GM23338 (cell line): ENCODE data around the gene ZFYVE27. TPM values are rescaled to one million over a fixed set of nuclear protein-coding genes. Genes with fewer than 3 reads are reported as not detected.

Experiments used
- ATAC-seq: fragments of 200-7000 bp; cut with Tn5 transposase; 3 replicates; pipeline ENCODE4 v1.9.1; 2020
- DNase-seq: peaks from one replicate; pipeline ENCODE4 v3.0.0-alpha.2; 2015; ENCODE audit warnings: low spot score
- H2AFZ ChIP-seq: fragments of 200-600 bp; sonication (generic); 2 replicates; pipeline ENCODE4 v1.8.0; 2016; ENCODE audit warnings: antibody characterized with exemption, mild to moderate bottlenecking, moderate library complexity
- H3F3A ChIP-seq: fragments of 200-600 bp; sonication (generic); replicated peaks from 2 replicates; pipeline ENCODE4 v1.8.0; 2017; ENCODE audit warnings: antibody characterized with exemption, mixed run types, low read depth
- H3K27ac ChIP-seq: fragments of 200-600 bp; sonication (generic); 2 replicates; pipeline ENCODE4 v1.6.1; 2016; ENCODE audit warnings: low read depth
- H3K27me3 ChIP-seq: fragments of 200-600 bp; sonication (generic); 2 replicates; pipeline ENCODE4 v1.8.0; 2016; ENCODE audit warnings: mild to moderate bottlenecking, mixed run types, moderate library complexity; ENCODE audit not compliant: insufficient read depth
- H3K36me3 ChIP-seq: fragments of 200-600 bp; sonication (generic); 2 replicates; pipeline ENCODE4 v1.8.0; 2016; ENCODE audit warnings: mild to moderate bottlenecking; ENCODE audit not compliant: insufficient read depth
- H3K4me1 ChIP-seq: fragments of 200-600 bp; sonication (generic); 2 replicates; pipeline ENCODE4 v1.8.0; 2016; ENCODE audit warnings: mild to moderate bottlenecking, moderate library complexity; ENCODE audit not compliant: insufficient read depth
- H3K4me2 ChIP-seq: fragments of 200-600 bp; sonication (generic); 2 replicates; pipeline ENCODE4 v1.7.1; 2017; ENCODE audit warnings: mixed run types
- H3K4me3 ChIP-seq: fragments of 200-600 bp; sonication (generic); 2 replicates; pipeline ENCODE4 v1.6.1; 2016; ENCODE audit warnings: mixed run types
- H3K79me2 ChIP-seq: fragments of 200-600 bp; sonication (generic); replicated peaks from 2 replicates; pipeline ENCODE4 v1.8.0; 2017; ENCODE audit warnings: mild to moderate bottlenecking; ENCODE audit not compliant: insufficient read depth
- H3K9me2 ChIP-seq: fragments of 200-600 bp; sonication (generic); 2 replicates; pipeline ENCODE4 v1.8.0; 2017; ENCODE audit not compliant: insufficient read depth
- H4K20me1 ChIP-seq: fragments of 200-600 bp; sonication (generic); replicated peaks from 2 replicates; pipeline ENCODE4 v1.8.0; 2017; ENCODE audit warnings: mild to moderate bottlenecking; ENCODE audit not compliant: insufficient read depth
- H3K27ac Mint-ChIP-seq: 2 replicates; pipeline ENCODE4 v1.8.0; 2020; ENCODE audit warnings: inconsistent platforms, mild to moderate bottlenecking, moderate library complexity, mixed read lengths
- H3K27me3 Mint-ChIP-seq: 3 replicates; pipeline ENCODE4 v1.8.0; 2022; ENCODE audit warnings: low read depth, mild to moderate bottlenecking, moderate library complexity, mixed read lengths, inconsistent platforms; ENCODE audit not compliant: insufficient read depth, poor library complexity
- H3K36me3 Mint-ChIP-seq: 3 replicates; pipeline ENCODE4 v1.8.0; 2021; ENCODE audit warnings: low read depth, mild to moderate bottlenecking, inconsistent platforms, moderate library complexity, mixed read lengths
- H3K4me1 Mint-ChIP-seq: 3 replicates; pipeline ENCODE4 v1.8.0; 2020; ENCODE audit warnings: mild to moderate bottlenecking, inconsistent platforms, mixed read lengths
- H3K4me3 Mint-ChIP-seq: 3 replicates; pipeline ENCODE4 v1.8.0; 2021; ENCODE audit warnings: moderate library complexity, mild to moderate bottlenecking, inconsistent platforms, mixed read lengths
- H3K9me3 Mint-ChIP-seq: 3 replicates; pipeline ENCODE4 v1.8.0; 2020; ENCODE audit warnings: moderate library complexity, mild to moderate bottlenecking, inconsistent platforms, mixed read lengths
- CREB1 ChIP-seq: fragments of 250-450 bp; sonication (Bioruptor Pico); IDR thresholded peaks from 2 replicates; pipeline ENCODE4 v1.5.0; 2020; ENCODE audit warnings: low read depth, mild to moderate bottlenecking, moderate library complexity
- EZH2 ChIP-seq: fragments of 200-600 bp; sonication (generic); IDR thresholded peaks from one replicate; pipeline ENCODE4 v1.8.0; 2017; ENCODE audit warnings: antibody characterized with exemption, mild to moderate bottlenecking, low read depth; ENCODE audit not compliant: unreplicated experiment
- POLR2AphosphoS5 ChIP-seq: IDR thresholded peaks from 2 replicates; pipeline ENCODE4 v1.6.1; 2016; ENCODE audit warnings: antibody characterized with exemption, low read depth
- ZNF114 ChIP-seq: fragments of 250-450 bp; sonication (Bioruptor Pico); IDR thresholded peaks from 2 replicates; pipeline ENCODE4 v1.5.0; 2020; ENCODE audit warnings: mild to moderate bottlenecking, moderate library complexity
- ZNF462 ChIP-seq: fragments of 250-450 bp; sonication (Bioruptor Pico); IDR thresholded peaks from 2 replicates; pipeline ENCODE4 v1.5.0; 2020; ENCODE audit warnings: mild to moderate bottlenecking, moderate library complexity
- polyA plus RNA-seq: library from polyadenylated mRNA; unstranded; fragments of >200 nt; fragmentation: Nextera tagmentation; extraction: Ambion mirVana; gene quantifications from 2 replicates; pipeline ENCODE4 v1.2.1, GENCODE V29; 2016
- total RNA-seq: library from RNA; depleted of rRNA; stranded (reverse); fragments of >200 nt; shearing (Covaris generic); gene quantifications from 2 replicates; pipeline ENCODE4 v1.2.3, GENCODE V29; 2014
- TF ChIP-seq, protein P1 (sequence below): IDR thresholded peaks from 2 replicates; pipeline ENCODE4 v1.6.1; 2016; ENCODE audit warnings: antibody characterized with exemption
- TF ChIP-seq, protein P2 (sequence below), 2 experiments: fragments of 200-600 bp in 1 of 2; sonication (generic) in 1 of 2; conservative IDR thresholded peaks; 2 replicates each; pipeline versions ENCODE4 v1.5.1 to v1.6.1; 2016 to 2017; ENCODE audit warnings: antibody characterized with exemption in 2 of 2, low read depth in 2 of 2, mild to moderate bottlenecking in 2 of 2, moderate library complexity in 1 of 2

The ZFYVE27 gene
- total and polyA plus RNA-seq, 2 experiments from 2014 or later: 15.0 to 25.8 TPM

GRCh38 chr10:97759158-97759887, 22.4 kb downstream of the ZFYVE27 start:
- no peak for TF ChIP-seq EZH2
- TF ChIP-seq POLR2AphosphoS5: no peak
- TF ChIP-seq, protein P1, sequence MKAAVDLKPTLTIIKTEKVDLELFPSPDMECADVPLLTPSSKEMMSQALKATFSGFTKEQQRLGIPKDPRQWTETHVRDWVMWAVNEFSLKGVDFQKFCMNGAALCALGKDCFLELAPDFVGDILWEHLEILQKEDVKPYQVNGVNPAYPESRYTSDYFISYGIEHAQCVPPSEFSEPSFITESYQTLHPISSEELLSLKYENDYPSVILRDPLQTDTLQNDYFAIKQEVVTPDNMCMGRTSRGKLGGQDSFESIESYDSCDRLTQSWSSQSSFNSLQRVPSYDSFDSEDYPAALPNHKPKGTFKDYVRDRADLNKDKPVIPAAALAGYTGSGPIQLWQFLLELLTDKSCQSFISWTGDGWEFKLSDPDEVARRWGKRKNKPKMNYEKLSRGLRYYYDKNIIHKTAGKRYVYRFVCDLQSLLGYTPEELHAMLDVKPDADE: no peak
- TF ChIP-seq ZNF114 (CRISPR knock-in tag): no peak
- no peak for TF ChIP-seq CREB1 (CRISPR knock-in tag)
- TF ChIP-seq, protein P2, sequence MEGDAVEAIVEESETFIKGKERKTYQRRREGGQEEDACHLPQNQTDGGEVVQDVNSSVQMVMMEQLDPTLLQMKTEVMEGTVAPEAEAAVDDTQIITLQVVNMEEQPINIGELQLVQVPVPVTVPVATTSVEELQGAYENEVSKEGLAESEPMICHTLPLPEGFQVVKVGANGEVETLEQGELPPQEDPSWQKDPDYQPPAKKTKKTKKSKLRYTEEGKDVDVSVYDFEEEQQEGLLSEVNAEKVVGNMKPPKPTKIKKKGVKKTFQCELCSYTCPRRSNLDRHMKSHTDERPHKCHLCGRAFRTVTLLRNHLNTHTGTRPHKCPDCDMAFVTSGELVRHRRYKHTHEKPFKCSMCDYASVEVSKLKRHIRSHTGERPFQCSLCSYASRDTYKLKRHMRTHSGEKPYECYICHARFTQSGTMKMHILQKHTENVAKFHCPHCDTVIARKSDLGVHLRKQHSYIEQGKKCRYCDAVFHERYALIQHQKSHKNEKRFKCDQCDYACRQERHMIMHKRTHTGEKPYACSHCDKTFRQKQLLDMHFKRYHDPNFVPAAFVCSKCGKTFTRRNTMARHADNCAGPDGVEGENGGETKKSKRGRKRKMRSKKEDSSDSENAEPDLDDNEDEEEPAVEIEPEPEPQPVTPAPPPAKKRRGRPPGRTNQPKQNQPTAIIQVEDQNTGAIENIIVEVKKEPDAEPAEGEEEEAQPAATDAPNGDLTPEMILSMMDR (conservative IDR thresholded peaks at IDR 0.05; ENCODE audit: low read depth in 2 of 2): peak; percentile 92 to 96
- TF ChIP-seq ZNF462 (CRISPR knock-in tag): 0 out of 2 replicates have a peak, but pooled peaks have one; percentile 20
- H3K36me3 ChIP-seq: peaks cover 16% of the 10 kb centered on the region; the same call in 1 of the 2 replicates
- H3K4me1 ChIP-seq: peaks cover 7% of the 10 kb centered on the region; the same call in 1 of the 2 replicates
- no peaks in the 10 kb centered on the region for H3K79me2 ChIP-seq
- no peaks in the 10 kb centered on the region; the same call in 1 of the 2 replicates for H4K20me1 ChIP-seq
- peak; percentile 85 for ATAC-seq
- Mint-ChIP-seq H3K4me1 (peaks cover 24% of the 10 kb centered on the region), H3K27ac (peak overlapping the region; percentile 70; the same call in 1 of the 2 replicates), H3K27me3 (peaks cover 20% of the 10 kb centered on the region), H3K36me3 (peaks cover 54% of the 10 kb centered on the region), H3K4me3 (no peak overlapping the region), H3K9me3 (no peaks in the 10 kb centered on the region)
- H3K4me3 ChIP-seq: no peak overlapping the region
- no peak overlapping the region for H3K27ac ChIP-seq
- no peaks in the 10 kb centered on the region for H3K27me3 ChIP-seq
- no peak overlapping the region for H2AFZ ChIP-seq
- H3K4me2 ChIP-seq: no peak overlapping the region
- no peaks in the 10 kb centered on the region for H3F3A ChIP-seq
- H3K9me2 ChIP-seq: no peaks in the 10 kb centered on the region
- peak; percentile 92 for DNase-seq
